CD4-positive, alpha-beta T cell treated with Interleukin-17A for 1 hour (primary cell): ENCODE results near the gene HECA.
"Not testable (repeated sequence)": the region's sequence is repeated elsewhere in the genome, so short reads cannot be mapped to it uniquely, and the experiment has no call there.

Experiments
- DNase-seq: peaks from one replicate; pipeline ENCODE4 v3.0.0-alpha.2; 2020

Gene HECA, protein sequence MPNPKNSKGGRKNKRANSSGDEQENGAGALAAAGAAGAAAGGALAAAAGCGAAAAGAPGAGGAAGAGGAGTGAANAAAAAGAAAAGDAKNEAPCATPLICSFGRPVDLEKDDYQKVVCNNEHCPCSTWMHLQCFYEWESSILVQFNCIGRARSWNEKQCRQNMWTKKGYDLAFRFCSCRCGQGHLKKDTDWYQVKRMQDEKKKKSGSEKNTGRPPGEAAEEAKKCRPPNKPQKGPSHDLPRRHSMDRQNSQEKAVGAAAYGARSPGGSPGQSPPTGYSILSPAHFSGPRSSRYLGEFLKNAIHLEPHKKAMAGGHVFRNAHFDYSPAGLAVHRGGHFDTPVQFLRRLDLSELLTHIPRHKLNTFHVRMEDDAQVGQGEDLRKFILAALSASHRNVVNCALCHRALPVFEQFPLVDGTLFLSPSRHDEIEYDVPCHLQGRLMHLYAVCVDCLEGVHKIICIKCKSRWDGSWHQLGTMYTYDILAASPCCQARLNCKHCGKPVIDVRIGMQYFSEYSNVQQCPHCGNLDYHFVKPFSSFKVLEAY

DNA sequence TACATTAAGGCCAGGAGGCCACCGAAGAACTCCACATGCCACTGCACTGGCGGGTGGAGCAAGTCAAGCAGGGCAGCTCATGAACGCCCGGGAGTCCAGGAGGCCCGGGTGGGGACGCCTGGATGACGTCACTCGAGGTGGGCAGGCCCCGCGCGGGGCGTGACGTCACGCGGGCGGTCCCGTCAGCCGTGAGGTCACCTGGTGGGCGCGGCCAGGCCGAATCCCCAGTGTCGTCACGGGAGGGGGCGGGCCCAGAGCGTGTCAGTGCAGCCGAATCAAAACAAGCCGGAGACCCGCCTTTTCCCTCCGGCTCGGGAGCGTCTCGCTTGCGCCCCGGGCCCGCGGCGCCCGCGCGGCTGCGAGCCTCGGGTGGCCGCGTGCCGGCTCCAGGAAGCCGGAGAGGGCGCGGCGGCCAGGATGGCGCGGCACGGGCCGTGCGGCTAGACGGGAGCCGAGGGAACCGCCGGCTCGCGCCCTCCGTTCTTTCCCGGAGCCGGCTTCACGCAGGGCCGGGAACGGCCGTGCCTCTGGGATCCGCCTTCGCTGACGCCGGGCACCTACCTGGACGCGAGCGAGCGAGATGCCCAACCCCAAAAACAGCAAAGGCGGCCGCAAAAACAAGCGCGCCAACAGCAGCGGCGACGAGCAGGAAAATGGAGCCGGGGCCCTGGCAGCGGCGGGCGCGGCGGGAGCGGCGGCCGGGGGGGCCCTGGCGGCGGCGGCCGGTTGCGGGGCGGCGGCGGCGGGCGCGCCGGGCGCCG is at the start of gene HECA:
Gene HECA, plus strand, starts transcription at position 264 of the 761 bp plus-strand sequence. Its CDS starts 317 bp downstream, at position 581.
- peak; percentile 98 for DNase-seq

DNA sequence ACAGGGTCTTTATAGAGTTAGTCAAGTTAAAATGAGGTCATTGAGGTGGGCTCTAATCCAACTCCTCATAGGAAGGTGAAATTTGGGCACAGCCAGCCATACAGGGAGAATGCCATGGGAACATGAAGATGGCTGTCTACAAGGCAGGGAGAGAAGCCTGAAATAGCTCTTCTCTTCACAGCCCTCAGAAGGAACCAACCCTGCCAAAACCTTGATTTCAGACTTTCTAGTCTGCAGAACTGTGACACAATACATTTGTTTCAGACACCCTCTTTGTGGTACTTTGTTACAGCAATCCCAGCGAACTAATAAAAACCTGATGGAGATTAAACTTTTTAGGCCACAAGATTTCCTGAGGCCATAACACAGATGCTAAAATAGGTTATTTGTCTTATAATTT is 43.1 kb upstream of the HECA start:
- no peak for DNase-seq

DNA sequence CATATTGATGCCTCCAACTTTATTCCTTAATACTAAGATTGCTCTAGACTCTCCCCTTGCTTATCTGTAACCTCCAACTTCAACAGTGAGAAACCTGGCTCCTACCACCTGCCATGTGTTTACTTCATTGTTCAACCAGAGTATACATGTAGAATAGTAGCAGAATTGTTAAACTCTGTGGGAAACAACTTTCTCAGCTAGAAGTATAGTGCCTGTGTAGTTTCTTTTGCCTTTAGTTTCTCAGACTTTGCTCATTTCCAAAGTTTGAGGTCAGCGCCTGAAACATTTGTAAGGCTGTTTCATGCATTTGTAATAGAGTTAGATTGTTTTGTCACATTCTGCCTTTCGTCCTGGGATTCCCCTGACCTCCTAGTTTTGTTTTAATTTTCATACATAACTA is 34.9 kb upstream of the HECA start:
- DNase-seq = no peak

DNA sequence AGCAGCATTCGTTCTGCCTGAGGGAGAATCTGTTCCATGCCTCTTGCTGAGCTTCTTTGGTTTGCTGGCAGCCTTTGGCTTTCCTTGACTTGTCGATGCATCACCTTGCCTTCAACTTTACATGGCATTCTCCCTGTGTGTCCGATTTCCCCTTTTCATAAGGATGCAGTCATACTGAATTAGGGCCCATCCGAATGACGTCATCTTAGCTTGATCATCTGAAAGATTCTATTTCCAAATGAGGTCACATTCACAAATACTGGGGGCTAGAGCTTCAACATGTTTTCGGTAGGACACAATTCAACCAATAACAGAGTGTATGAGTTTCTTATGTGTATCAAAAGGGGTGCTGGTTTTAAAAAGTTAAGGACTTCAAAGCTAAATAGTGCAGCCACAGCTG is 27.8 kb upstream of the HECA start:
- no peak for DNase-seq

DNA sequence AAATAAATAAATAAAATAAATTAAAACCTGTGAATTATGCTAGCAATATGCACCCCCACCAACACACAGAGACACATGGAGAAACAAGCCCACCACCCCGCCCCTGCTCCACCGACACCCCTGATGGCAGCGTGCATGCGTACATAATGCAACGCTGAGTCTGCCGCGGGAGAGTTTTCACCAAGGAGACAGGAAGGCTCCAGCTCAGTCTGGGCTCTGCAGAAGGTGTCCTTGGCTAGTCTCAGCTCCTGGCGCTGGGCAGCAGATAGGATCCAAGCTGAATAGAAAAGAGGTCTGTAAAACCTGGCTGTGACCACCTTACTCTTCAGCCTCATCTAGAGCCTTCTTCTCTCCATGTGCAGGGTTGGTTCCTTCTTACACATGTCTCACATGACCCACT is 26.5 kb upstream of the HECA start:
- DNase-seq = no peak

DNA sequence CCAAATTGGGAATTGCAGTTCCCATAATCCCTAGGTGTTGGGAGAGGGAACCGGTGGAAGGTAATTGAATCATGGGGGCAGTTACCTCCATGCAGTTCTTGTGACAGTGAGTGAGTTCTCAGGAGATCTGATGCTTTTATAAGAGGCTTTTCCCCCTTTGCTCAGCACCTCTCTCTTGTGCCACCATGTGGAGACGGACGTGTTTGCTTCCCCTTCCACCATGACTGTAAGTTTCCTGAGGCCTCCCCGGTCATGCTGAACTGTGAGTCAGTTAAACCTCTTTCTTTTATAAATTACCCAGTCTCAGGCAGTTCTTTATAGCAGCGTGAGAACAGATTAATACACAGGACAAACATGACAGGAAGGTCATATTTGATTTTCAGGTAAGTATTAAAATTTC is 25.3 kb upstream of the HECA start:
- DNase-seq = peak; percentile 45

DNA sequence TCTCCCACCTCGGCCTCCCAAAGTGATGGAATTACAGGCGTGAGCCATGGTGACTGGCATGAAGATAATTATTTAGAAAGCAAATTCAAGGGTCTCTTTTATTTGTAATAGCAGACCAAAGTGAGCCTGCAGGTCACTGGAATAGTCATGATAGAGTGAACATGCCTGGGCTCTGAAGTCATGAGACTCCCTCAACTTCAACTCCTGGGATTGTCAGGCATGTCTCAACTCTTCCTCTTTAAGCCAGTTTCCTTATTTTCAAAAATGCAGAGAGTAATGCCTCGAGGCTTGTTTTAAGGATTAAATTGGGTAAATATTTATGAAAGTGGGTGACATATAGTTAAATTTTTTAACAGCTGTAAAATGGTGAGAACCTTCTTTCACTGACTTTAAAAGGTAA is 22.7 kb upstream of the HECA start:
- no peak for DNase-seq

DNA sequence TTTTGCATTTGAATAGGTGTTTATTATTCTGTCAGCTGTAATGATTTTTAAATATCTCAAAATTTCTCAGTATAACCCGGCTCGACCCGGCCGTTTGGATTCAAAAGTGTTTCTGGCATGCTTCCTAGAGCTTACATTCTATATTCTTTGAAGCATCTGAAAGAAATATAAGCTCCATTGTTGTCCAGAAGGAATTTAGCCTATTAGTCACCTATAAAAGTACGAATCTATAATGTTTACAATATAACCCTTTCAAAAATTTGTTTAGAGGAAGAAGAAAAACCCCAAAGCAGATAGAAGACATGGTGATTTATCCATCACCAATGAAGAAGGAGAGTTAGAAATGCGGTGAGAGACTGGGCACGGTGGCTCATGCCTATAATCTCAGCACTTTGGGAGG is 22.3 kb upstream of the HECA start:
- no peak for DNase-seq

DNA sequence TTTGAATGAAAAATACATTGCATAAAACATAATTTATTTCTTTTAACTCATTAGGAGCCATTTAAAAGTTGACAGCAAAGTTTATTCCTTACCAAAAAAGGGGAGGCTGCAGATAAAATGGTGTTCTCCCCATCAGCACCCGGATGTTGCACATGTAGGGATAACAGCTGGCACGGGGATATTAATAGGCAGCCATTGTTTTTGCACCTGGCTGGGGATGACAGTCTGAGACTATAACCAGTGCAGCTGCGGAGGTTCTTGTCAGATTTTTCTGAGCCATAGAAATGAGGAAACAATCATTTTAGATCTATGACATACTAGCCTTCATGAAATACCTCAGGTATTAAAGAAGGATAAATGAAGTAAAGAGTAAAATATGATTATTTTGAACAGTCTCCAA is 20.1 kb upstream of the HECA start:
- DNase-seq = no peak

DNA sequence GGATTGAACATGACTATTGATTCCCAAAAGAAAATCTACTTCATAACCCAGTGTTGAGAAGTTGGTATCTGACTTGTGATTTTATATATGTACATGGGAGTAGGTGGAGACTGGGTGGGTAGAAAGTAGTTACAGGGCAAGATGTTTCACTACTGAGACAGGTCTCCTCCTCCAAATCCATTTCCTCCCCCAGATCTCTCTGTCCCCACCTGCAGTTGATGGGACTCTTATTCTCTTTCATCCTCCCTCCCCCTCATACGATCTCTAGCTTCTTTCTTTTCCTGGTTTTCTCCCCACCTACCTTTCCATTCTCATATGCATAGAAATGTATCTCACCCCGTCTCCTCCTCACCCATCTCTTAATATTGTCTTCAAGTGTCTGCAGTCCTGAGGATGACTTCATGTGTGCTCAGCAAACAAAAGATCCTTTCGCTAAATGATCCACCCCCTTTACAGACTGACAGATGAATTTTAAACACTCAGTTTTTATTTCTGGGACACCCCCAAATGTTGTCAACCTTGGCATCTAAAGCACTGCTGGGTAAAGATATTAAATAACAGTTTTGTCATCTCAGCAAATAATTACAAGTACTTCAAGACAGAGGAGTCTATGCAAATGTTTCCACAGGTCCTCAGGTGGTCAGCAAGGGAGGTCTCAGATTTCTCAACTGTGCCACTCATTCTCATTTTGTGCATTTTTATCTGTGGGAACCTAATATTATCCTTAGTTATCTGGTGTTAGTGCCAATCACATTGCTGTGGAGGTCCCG is 18.7 kb upstream of the HECA start:
- no peak for DNase-seq

DNA sequence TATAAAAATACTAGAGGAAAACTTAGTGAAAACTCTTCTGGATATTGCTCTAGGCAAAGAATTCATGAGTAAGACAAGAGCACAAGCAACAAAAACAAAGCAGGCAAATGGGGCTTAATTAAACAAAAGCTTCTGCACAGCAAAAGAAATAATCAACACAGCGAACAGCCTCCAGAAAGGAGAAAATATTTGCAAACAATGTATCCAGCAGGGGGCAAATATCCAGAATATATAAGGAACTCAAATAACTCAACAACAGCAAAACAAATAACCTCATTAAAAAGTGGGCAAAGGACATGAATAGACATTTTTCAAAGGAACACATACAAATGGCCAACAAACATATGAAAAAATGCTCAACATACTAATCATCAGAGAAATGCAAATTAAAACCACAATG is 17.1 kb upstream of the HECA start:
- DNase-seq = no peak

DNA sequence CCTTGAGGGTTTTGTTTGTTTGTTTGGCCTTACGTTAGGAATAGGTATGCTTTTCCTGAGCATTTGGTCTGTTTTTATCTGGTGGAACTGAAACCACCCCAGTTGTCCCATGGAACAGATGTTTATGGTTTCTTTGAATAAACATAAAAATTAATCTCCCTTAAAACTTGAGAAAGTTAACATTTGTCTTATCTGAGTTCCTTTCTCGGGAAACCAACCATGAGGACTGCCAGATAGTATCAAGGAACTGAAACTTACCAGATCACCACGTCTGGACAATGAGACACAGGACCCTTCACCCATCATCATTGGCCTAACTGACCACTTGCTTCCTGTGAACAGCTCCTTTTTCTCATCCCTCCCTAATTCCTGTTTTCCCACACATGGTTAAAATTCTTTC is 15.3 kb upstream of the HECA start:
- DNase-seq = no peak

DNA sequence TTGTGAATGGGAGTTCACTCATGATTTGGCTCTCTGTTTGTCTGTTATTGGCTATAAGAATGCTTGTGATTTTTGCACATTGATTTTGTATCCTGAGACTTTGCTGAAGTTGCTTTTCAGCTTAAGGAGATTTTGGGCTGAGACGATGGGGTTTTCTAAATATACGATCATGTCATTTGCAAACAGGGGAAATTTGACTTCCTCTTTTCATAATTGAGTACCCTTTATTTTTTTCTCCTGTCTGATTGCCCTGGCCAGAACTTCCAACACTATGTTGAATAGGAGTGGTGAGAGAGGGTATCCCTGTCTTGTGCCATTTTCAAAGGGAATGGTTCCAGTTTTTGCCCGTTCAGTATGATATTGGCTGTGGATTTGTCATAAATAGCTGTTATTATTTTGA is 12.1 kb upstream of the HECA start:
- not testable (repeated sequence) for DNase-seq

DNA sequence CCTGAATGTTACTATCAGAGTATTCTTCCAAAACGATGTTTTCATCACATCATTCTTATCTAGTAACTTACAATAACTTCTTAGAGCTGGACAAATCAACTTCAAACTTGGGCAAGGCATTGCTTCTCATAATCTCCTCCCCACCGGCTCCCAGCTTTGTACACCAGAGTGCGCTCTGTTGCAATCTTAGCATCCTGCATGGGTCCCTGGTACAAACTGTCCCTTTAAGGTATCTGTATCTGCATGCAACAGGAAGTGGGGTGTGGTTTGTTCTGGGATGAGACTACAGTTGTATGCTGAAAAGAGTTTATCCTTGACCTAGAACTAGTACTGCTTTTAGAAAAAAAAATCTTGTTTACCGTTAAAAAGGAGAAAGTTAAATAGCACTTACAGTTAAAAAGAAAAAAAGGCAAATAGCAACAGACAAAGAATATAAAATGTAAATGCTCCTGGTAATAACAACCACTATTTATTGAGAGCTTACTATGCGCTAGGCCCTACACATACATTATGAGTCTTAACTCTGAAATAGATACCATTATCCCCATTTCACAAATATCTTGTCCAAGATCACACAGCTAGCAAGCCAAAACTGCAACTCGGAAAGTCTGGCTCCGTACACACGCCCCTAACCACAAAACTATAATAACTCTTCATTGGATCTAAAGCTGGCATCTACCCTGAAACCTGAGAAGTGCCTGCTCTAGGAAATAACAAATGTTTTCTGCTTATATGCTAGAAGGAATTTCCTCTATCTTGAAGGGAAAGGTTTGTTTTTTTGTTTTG is 9.8 kb upstream of the HECA start:
- peak; percentile 90 for DNase-seq

DNA sequence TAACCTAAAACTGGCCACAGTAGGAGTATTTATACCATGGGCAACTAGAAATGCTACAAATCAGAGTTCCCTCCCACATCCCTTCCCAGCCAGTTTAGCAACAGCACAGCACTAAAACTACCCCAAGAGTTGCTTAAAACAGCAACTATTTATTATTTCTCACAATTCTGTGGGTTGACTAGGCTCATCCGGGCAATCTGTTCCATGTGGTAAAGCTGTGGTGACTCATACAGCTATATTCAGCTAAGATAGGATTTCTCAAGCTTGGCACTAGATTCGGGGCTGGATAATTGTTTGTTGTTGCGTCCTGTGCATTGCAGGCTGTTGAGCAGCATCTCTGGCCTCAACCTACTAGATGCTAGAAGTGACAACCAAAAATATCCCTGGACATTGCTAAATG is 8.6 kb upstream of the HECA start:
- peak; percentile 49 for DNase-seq

DNA sequence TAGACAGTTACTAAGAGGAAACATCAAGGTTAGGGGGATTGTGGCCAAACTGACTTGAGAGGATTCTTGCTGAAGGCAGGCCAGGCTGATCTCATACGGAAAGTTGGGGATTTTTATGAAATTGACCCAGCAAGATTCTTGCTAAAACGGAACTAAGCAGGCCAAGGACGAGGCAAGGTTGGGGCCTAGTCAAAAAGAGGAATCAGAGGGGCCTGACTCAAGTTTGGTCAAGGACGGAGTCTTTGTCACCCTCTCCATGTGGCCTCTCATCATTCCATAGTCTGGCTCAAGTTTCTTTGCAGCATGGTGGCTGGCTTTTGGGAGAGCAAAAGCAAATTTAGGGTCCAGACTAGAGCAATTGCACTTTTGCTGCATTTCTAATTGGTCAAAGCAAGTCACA is 7.9 kb upstream of the HECA start:
- no peak for DNase-seq

DNA sequence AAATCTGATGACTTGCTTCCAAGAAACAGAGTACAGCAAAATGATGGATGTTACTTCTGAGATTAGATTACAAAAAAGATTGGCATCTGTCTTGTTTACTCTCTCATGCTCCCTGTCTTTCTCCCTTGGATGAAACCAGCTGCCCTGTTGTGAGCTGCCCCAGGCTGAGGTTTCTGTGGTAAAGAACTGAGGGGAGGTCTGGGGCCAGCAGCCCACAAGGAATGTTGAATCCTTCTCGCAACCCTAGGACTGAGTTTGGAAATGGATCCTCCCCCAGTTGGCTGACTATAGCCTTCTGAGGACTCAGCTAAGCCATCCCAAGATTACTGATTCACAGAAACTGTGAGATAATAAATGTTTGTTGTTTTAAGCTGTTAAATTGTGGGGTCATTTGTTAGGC is 5.6 kb upstream of the HECA start:
- DNase-seq = no peak

DNA sequence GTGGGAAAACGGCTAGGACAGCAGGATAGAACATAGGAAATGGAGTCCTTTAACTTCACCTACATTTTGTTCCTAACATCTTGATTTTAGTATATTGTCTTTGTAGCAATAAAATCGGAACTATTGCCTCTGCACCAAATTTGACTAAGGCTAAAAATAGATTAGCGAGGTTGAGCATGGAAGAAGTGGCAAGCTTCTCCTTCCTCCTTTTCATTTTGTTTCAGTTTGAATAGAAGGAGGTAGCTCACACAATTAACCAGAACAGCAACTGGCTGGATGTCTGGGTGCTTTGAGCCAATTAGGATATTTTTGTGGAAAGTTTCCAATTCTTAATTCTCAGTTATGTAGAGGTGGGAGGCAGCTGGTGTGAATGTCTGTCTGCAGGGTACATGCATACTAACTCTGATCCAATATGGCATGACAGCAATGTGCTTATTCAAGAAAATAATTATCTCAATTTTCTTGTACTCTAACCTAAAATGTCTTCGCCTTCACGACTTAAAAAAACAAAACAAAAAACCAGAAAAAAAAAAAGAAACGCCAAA is 3.1 kb upstream of the HECA start:
- no peak for DNase-seq

DNA sequence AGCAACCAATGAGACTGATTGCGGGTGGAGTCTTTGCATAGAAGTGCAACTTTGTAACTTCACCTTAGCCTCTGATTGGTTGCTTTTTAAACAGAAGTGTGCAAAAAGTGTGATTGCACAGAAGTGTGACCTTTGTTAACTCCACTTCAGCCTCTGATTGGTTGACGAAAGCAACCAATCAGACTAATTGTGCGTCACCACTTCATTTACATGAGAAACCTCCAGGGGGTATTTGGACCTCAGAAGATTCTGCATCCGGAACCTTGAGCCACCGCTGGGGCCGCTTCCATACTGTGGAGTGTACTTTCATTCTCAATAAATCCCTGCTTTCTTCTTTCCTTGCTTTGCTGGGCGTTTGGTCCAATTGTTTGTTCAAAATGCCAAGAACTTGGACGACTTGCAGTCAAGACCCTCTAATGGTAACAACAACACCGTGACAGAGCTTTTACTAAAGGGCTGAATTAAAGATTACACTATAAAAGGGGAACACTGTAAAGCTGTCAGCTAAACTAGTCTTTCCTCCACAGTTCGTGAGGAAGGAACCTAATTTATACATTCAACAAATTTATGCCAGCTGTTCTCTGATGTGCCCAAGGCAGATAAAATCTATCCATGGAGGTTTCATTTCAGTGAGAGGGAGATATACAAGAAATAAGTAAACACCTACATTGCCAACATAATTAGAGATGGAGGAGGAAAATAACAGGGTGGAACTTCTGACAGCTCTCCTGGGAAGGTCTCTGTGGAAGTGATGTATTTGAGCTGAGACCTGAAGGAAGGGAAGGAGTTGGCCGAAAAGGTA is 1.4 kb upstream of the HECA start:
- peak; percentile 45 for DNase-seq

DNA sequence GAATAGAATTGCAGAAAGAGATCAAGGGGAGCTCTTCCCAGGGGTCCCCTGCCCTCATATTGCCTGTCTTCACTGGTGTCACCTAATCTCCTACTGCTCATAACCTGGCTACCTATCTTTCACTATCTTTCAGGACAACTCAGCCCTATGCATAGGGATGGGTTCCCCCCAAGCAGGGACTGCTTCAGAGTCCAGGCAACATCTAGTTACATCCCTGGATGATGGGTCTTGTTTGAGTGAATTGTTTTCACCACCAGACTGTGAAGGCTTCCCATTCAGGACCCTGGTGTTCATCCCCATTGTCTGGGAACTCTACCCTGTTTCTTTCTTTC is 850 bp upstream of the HECA start:
- DNase-seq = no peak
